HG02870 (cell line): Measurements from ENCODE around the gene PGD.
"Not testable (repeated sequence)": the region's sequence is repeated elsewhere in the genome, so short reads cannot be mapped to it uniquely, and the experiment has no call there.

Source experiments
- ATAC-seq: cut with Tn5 transposase; IDR thresholded peaks from one replicate; pipeline ENCODE4 v1.9.1; 2021; ENCODE audit warnings: mild to moderate bottlenecking, moderate library complexity; ENCODE audit not compliant: unreplicated experiment

The PGD gene

DNA sequence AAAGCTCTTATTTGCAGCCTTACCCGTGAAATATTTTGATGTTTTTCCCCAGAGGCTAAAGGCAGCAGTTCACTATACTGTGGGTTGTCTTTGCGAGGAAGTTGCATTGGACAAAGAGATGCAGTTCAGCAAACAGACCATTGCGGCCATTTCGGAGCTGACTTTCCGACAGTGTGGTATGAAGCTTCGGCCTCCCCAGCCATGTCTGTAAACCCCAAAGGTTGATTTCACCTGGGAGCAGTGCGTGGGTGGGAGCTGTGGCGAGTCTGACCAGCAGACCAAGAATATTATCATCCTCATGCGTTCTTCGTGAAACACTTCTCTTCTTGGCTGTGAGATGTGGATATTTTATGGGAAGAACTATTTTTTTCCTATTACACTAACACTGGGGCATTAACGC lies 34.9 kb downstream of the PGD start:
- no peak for ATAC-seq

DNA sequence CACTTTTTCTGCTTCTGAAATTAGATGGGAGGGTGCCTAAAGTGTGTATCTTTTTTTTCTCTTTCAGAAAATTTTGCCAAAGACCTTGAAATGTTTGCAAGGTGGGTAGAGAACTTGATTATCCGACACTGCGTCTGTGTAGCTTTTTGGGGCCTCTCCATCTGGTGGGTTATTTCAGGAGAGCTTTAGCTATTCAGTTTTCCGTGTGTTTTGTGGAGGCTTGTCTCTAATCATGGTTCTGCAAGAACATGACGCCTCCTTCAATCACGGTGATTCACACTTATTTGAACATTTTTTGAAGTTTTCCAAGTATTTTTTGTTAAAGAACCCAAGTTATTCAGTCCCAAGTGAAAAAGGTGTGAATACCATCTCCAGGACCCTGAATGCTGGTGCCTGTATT lies 35.7 kb downstream of the PGD start:
- ATAC-seq = no peak

DNA sequence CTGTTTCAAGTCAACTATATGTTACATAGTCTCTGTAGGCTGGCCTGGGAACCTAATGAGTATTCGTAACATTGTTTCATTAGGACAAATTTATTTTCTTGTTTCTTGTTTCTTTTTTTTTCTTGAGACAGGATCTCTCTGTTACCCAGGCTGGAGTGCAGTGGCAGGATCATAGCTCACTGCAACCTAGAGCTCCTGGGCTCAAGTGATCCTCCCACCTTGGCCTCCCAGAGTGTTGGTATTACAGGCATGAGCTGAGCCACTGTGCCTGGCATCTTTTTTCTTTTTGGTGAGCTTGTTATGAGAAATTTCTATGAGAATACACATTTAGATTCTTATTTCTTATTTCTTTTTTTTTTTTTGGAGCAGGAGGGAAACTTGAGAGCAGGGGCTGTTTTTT lies 38.2 kb downstream of the PGD start:
- ATAC-seq = no peak

DNA sequence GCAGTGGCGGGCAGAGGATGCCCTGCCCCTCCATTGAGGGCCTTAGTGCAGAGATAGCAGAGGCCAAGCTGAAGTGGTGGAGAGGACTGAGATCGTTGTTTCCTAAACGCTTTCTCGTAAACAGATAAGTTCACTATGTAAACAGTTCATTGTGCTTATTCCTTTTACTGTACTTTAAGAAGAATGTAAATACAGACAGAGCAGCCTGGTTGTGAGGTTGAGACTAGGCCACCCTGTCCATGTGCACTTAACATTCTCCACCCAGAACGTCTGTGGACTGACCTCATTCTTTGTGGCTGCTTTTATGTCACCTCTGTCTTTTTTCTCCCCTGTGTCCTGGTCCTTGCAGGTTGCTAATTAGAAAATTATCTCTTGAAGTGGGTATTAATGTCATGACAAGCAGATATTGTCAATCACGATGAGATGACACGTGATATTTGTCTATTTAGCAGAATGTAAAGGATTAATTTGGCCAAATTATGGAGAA lies 39.9 kb downstream of the PGD start:
- ATAC-seq = no peak

DNA sequence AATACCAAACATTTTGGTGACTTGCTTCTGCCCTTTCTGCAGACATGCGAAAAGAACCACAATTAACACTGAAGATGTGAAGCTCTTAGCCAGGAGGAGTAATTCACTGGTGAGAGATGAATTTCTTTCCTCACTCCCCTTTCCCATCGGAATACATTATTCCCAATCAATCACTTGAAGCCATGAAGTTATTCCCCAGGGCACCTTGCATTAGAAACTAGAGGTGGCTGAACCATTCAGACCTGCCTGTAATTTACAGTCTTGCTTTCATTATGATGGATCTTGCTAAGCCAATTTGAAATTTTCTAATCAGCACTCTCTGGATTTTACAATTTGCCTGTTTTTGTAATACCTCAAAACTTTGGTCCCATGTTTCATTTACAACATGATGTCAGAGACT lies 41.4 kb downstream of the PGD start:
- ATAC-seq = no peak

DNA sequence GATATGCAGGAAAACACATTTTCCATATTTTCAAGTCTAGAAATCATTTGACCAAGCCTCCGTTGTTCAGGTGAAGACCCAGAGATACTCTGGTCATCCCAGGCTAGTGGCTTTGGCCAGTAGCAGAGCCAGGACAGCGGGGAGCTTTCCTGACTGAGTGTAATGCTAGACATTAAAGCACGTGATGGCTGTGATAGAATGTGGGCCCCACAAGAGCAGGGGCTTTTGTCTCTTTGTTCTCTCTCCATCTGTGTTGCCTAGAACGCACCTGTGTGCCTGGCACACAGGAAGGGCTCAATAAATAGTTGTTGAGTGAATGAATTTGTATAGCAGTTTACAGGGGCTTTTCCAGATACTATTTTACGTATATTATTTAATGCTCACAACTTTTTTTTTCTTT lies 41.9 kb downstream of the PGD start:
- ATAC-seq = no peak

DNA sequence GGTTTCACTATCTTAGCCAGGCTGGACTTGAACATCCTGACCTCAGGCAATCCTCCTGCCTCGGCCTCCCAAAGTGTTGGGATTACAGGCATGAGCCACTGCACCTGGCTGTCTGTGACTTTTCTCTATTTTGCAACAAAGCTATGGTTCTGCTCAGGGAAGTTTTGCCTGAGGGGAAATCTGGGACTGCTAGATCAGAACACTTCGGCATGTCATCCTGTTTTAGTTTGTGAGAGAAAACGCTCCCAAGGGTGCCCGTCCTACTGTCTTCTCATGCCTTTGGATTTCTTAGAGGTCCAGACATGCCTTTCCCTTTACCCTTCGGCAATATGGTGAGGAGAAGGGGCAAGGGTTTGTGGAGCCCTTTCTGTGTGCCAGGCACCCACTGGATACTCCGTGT lies 45.4 kb downstream of the PGD start:
- no peak for ATAC-seq

DNA sequence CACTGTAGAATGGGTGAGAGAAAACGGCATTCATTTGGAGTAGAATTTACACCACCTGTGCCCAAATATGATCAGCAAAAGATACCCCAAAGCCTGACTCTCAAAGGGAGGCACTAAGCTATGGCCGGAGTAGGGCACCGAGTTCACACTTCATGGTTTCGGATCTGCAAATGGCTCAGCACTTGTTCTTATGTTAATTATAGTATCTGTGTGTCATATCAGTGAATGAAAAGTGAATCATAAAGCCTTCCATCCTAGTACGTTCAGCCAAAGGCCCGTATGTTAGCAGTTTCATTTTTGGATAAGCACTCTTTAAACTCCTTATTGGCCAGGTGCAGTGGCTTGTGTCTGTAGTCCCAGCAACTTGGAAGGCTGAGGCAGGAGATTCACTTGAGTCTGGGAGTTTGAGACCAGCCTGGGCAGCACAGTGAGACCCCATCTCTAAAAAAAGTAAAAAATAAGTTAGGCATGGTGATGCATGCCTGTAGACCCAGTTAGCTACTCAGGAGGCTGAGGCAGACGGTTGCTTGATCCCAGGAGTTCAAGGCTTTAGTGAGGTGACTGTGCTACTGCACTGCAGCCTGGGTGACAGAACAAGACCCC lies 46.0 kb downstream of the PGD start:
- no peak for ATAC-seq

DNA sequence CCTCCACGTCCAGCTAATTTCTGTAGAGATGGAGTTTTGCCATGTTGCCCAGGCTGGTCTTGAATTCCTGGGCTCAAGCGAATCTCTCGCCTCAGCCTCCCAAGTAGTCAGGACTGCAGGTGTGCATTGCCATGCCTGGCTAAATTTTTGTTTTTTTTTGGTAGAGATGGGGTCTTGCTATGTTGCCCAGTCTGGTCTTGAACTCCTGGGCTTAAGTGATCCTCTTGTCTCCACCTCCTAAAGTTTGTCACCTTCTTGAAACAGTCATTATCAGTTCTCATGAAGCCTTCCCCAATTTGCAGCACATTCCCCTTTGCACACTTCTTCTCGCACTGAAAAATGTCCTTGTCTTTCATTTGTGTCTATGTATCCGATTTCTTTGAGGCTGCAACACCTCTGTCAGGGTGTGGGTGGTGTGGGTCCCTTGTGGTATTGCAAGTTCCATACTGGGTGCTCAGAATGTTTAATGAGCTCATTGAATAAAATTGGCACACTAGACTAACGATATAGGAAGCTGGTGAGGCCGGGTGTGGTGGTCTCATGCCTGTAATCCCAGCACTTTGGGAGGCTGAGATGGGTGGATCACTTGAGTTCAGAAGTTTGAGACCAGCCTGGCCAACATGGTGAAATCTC lies 48.0 kb downstream of the PGD start:
- ATAC-seq = no peak

DNA sequence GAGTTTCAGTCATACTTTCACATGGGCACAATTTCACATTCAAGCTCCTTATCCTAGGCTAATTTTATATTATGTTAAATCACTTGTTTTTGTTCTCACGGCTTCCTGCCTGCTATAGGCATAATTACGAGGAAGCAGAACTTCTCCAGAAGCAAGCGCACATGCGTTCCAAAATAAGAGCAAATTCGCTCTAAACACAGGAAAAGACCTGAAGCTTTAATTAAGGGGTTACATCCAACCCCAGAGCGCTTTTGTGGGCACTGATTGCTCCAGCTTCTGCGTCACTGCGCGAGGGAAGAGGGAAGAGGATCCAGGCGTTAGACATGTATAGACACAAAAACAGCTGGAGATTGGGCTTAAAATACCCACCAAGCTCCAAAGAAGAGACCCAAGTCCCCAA lies 50.9 kb downstream of the PGD start, which contains the start of gene CORT:
TSS of gene CORT (plus strand) at position 281 of the 400 bp plus-strand sequence. CDS start 193 bp downstream, outside the sequence.
- no peak for ATAC-seq

DNA sequence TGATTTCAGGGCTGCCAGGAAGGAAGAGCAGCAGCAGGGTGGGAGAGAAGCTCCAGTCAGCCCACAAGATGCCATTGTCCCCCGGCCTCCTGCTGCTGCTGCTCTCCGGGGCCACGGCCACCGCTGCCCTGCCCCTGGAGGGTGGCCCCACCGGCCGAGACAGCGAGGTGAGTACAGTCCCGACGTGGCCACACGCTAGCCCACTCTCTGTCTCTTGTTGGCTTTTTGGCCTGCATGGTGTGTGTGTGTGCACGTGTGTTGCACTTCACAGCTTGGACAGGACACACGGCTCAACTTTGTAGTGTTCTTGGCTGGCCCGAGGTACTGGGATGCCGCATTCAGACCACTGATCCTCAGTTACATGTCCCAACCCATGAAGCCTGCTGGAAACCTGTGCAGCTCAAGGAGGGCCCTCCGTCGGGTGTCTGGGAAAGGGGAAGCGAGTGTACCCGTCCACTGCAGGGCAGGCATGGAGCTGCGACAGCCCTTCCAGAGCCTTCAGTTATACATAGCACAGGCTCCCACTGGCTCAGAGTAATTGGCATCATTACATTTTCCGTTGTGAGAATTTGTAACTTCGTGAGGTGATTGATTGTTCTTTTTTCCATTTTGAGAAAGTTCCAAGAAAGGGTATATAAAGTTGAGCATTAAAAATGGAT lies 51.4 kb downstream of the PGD start:
- no peak for ATAC-seq

DNA sequence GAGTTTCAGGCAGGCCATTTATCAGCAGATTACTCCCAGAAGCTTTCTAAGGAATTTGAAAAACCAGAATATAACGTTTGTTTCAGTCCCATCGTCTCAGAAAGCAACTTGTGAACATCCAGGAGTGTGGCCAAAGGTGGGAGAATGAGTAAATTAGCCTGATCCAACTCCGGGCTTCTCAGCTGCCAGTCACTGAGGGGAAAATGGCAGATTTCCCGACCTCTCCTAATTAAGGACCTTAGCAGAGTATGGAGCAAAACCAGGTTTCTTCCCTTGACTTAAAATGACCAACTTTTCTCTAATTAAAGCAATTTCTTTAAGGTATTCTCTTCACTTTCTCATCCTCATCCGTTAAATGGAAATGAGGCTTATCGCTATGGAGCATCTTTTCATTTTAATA lies 52.0 kb downstream of the PGD start:
- ATAC-seq = no peak

DNA sequence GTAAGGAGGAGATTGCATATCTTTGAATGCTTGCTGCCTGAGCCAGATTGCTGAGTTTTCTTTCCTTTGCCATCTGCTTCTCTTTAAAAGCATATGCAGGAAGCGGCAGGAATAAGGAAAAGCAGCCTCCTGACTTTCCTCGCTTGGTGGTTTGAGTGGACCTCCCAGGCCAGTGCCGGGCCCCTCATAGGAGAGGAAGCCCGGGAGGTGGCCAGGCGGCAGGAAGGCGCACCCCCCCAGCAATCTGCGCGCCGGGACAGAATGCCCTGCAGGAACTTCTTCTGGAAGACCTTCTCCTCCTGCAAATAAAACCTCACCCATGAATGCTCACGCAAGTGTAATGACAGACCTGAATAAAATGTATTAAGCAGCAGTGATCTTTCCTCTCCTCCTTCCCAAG lies 52.4 kb downstream of the PGD start:
- ATAC-seq = no peak

DNA sequence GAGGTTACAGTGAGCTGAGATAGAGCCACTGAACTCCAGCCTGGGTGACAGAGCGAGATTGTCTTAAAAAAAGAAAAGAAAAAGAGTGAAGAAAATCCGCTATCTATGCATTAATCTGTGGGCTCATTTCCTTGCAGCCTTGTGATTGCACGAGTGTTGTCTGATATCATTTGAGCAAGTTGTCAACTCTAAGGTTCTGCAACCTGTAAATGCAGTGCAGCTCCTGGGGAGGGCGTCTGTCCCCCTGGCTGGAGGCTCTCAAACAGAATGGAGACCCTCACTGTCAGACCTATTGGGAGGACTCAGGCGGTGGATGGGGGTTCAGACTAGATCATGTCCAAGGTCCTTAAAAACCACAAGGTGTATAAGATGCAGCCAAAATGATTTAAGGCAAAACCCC lies 57.2 kb downstream of the PGD start:
- ATAC-seq = no peak

DNA sequence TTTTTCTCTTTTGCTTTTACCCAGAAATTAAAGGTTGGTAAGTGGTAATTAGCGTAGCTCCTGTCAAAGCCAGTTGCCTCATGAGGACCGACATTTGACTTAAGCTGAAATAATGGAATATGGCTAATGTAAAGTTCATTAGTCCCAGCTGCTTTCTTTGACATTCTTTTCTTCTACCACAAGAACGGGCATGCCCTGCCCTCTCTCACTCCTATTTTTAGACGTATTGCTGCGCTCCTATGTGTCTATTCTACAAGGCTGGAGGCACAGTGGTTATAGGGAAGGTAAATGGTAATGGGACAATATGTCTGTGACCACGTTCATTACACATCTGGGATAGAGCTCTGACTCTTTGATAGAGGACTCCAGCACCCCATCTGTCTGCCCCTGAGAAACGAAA lies 57.8 kb downstream of the PGD start:
- ATAC-seq = no peak

DNA sequence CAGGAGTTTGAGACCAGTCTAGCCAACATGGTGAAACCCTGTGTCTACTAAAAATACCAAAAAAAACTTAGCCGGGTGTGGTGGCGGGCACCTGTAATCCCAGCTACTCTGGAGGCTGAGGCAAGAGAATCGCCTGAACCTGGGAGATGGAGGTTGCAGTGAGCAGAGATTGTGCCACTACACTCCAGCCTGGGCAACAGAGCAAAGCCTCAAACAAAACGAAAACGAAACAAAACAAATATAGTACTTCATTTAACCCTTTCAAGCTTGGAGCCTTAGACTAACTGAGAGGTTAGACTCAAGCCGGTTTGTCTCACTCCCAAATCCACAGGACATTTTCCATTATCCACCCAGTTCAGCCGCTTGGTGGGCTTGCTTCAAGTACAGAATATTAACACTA lies 58.6 kb downstream of the PGD start:
- ATAC-seq = not testable (repeated sequence)

DNA sequence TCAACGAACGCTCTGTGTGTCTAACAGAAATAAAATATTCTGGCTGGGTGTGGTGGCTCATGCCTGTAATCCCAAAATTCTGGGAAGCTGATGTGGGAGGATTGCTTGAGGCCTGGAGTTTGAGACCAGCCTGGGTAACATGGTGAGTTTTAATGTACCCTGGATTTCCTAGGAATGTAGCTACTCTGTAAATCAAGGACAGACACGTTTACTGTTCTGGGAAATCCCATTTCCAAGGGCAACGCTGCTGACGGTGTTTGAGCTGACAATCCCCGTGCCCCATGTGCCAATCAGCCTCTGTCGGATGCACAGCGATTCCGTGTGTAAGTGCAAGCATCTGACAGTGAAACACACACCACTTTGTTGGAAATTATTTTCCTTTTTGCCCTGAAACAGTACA lies 59.0 kb downstream of the PGD start:
- no peak for ATAC-seq

DNA sequence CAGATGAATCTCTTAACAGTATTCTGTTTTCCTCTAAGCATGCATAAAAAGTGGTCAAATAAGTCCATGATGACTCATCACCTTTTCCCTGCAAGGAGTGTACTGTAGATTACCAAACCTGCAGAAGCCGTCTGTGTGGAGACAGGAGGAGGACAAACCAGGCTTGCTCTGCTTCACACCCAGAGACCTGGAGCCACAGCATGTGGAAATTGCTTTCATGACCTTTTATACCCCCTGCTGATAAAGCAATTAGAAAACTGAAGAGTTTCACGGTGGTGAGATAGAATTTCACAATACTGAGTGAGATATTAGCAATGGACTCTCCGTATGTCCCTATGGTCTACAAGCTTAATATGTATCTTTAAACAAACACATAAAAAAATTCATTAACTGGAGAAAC lies 60.3 kb downstream of the PGD start:
- ATAC-seq = no peak

DNA sequence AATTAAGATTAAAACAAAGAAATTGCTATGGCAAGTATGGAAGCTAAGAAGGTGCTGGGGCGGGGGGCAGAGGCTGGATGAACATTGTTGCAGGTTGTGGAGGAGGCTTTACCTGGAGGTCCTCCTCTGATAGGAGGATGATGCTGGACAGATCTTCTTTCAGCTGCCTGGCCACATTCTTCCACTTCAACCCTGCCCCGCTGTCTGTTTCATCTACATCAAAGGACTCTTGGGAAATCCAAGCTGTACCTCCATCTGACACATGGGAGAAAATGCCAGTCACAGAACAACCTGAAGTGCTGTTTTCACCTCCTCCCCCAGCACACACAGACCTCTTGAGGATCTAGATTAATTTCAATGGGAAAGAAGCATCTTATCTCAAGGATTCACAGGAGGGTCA lies 68.2 kb downstream of the PGD start:
- ATAC-seq = no peak

DNA sequence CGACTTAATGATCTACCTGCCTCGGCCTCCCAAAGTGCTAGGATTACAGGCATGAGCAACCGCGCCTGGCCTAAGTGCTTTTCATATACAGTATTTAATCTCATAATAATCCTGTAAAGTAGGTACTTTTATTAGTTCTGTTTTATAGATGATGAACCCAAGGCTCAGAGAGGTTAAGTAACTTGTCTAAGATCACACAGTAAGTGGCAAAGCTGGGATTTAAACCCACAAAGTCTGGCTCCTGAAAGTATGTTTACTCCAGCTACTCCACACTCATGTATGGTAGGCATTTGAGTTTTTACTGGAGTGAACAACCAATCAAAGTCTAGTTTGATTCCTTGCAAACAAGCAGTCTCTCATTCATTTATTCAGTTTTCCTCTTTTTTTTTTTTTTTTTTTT lies 71.2 kb downstream of the PGD start:
- no peak for ATAC-seq
